Heart left ventricle (tissue), 13 donors: ENCODE results near the gene COMMD1.

ENCODE experiments used
- CTCF ChIP-seq, 12 donors: fragments of 200-600 bp; sonication (generic) in 4 of 12; IDR thresholded peaks; one replicate each; pipeline versions ENCODE4 v1.5.0 to v1.8.0; 2018 to 2022; ENCODE audit warnings: antibody characterized with exemption in 12 of 12, mild to moderate bottlenecking in 5 of 12
- POLR2A ChIP-seq, 2 donors: fragments of 450-650 bp; IDR thresholded peaks; one replicate each; pipeline ENCODE4 v1.6.1; 2017; ENCODE audit warnings: antibody characterized with exemption in 2 of 2, mild to moderate bottlenecking in 2 of 2, moderate library complexity in 2 of 2
- donor health status: ischemic (EF 13 %, LVEDD 7.1; RV severe dilation, severe dysfunction).
- donor health status: DM: no; HTN: yes; CAD: no.
- donor health status: DM: no; HTN: no; CAD: no.
- donor health status: ischemic (EF 25% LVEDD 6.9; RV normal size, moderate dysfunction).
- donor health status: ischemic (EF 25% LVEDD 5.7; RV mildly dilated, moderate dysfunction).
- donor health status: ischemic (EF 35%, LVEDD 5.7; RV mildly dilated, moderate dysfunction).
- donor health status: nonischemic (EF 11% LVEDD 7.7; RV severe dilation, severe dysfunction).
- donor health status: DM: yes; HTN: yes; CAD: no.
- donor health status: PGD.
- donor health status: ischemic (EF 29% LVEDD 5.4; RV normal size, mild dysfunction).
- donor health status: nonischemic (EF 23%, LVEDD 6.1; RV moderate dilation, normal function).

- TF ChIP-seq CTCF (IDR thresholded peaks at IDR 0.05), result no peak
- no peak for TF ChIP-seq POLR2A (IDR thresholded peaks at IDR 0.05)
These were observed 150.4 kb downstream of the COMMD1 start for GRCh38 chr2:62055724-62056336.
